Erythroblast (primary cell): ENCODE measurements around the gene SUGT1.

Experiments used
- GATA1 ChIP-seq: IDR thresholded peaks from 2 replicates; pipeline ENCODE4 v1.6.1; 2011; ENCODE audit warnings: low read depth, mild to moderate bottlenecking, control low read depth, low read length, moderate library complexity
- POLR2A ChIP-seq: IDR thresholded peaks from 2 replicates; pipeline ENCODE4 v1.6.1; 2011; ENCODE audit warnings: mild to moderate bottlenecking, low read length

- no peak for TF ChIP-seq POLR2A
- no peak for TF ChIP-seq GATA1
Measured at GRCh38 chr13:52707375-52707774, 54.7 kb downstream of the SUGT1 start.
